Osteoblast (primary cell): ENCODE measurements around the gene TCF15. TPM values are rescaled to one million over a fixed set of nuclear protein-coding genes. Genes with fewer than 3 reads are reported as not detected.
A peak's percentile ranks its signal among the peaks of the same experiment; 100 is the strongest.

Source experiments
- DNase-seq: peaks from one replicate; pipeline ENCODE4 v3.0.0; 2011; ENCODE audit warnings: low spot score, mixed read lengths; ENCODE audit not compliant: insufficient read length; ENCODE audit errors: missing footprints
- H2AFZ ChIP-seq: 2 replicates; pipeline ENCODE4 v1.6.0; 2011; ENCODE audit warnings: mild to moderate bottlenecking, low read length
- H3K27ac ChIP-seq: 2 replicates; pipeline ENCODE4 v1.5.1; 2011; ENCODE audit warnings: mild to moderate bottlenecking, low read depth, low read length, moderate library complexity
- H3K27me3 ChIP-seq: 2 replicates; pipeline ENCODE4 v1.6.0; 2012; ENCODE audit warnings: mild to moderate bottlenecking, control low read depth, inconsistent platforms, low read length, moderate library complexity; ENCODE audit not compliant: insufficient read depth
- H3K36me3 ChIP-seq: 2 replicates; pipeline ENCODE4 v1.5.1; 2011; ENCODE audit warnings: mild to moderate bottlenecking, low read length, control low read depth, moderate library complexity; ENCODE audit not compliant: insufficient read depth
- H3K4me1 ChIP-seq: 2 replicates; pipeline ENCODE4 v1.5.1; 2011; ENCODE audit warnings: mild to moderate bottlenecking, low read length, control low read depth, moderate library complexity; ENCODE audit not compliant: insufficient read depth
- H3K4me2 ChIP-seq: 2 replicates; pipeline ENCODE4 v1.6.0; 2011; ENCODE audit warnings: mild to moderate bottlenecking, low read length; ENCODE audit not compliant: insufficient read depth
- H3K4me3 ChIP-seq: fragments of 200-600 bp; sonication (generic); 3 replicates; pipeline ENCODE4 v1.5.1; 2012; ENCODE audit warnings: mild to moderate bottlenecking, low read length, inconsistent platforms; ENCODE audit not compliant: insufficient read depth
- H3K79me2 ChIP-seq: 2 replicates; pipeline ENCODE4 v1.6.0; 2012; ENCODE audit warnings: mild to moderate bottlenecking, low read length, control low read depth, inconsistent platforms; ENCODE audit not compliant: insufficient read depth
- H3K9me3 ChIP-seq: 2 replicates; pipeline ENCODE4 v1.5.1; 2011; ENCODE audit warnings: low read depth, low read length, control low read depth
- H4K20me1 ChIP-seq: 2 replicates; pipeline ENCODE4 v1.6.0; 2012; ENCODE audit warnings: mild to moderate bottlenecking, low read length, control low read depth; ENCODE audit not compliant: insufficient read depth
- total RNA-seq: library from RNA; depleted of rRNA; stranded (reverse); fragments of >200 nt; gene quantifications from 2 replicates; pipeline ENCODE4 v1.2.3, GENCODE V29; 2012
- TF ChIP-seq, protein P1 (sequence below): IDR thresholded peaks from 2 replicates; pipeline ENCODE4 v1.5.1; 2011; ENCODE audit warnings: mild to moderate bottlenecking, low read depth, low read length, moderate library complexity; ENCODE audit errors: extremely low read depth

Gene TCF15
- total RNA-seq, 1 donor = not detected

GRCh38 chr20:617934-618690 is 8.0 kb upstream of the TCF15 start:
- H4K20me1 ChIP-seq = peaks cover 2% of the 10 kb centered on the region
- H3K4me3 ChIP-seq = no peak overlapping the region
- peaks cover 4% of the 10 kb centered on the region for H3K9me3 ChIP-seq
- TF ChIP-seq, protein P1, sequence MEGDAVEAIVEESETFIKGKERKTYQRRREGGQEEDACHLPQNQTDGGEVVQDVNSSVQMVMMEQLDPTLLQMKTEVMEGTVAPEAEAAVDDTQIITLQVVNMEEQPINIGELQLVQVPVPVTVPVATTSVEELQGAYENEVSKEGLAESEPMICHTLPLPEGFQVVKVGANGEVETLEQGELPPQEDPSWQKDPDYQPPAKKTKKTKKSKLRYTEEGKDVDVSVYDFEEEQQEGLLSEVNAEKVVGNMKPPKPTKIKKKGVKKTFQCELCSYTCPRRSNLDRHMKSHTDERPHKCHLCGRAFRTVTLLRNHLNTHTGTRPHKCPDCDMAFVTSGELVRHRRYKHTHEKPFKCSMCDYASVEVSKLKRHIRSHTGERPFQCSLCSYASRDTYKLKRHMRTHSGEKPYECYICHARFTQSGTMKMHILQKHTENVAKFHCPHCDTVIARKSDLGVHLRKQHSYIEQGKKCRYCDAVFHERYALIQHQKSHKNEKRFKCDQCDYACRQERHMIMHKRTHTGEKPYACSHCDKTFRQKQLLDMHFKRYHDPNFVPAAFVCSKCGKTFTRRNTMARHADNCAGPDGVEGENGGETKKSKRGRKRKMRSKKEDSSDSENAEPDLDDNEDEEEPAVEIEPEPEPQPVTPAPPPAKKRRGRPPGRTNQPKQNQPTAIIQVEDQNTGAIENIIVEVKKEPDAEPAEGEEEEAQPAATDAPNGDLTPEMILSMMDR = no peak
- H3K4me2 ChIP-seq = no peak overlapping the region
- H3K4me1 ChIP-seq = no peaks in the 10 kb centered on the region
- no peaks in the 10 kb centered on the region for H3K36me3 ChIP-seq
- H3K27me3 ChIP-seq = peaks cover 11% of the 10 kb centered on the region
- DNase-seq = no peak
- no peak overlapping the region for H3K27ac ChIP-seq
- no peaks in the 10 kb centered on the region for H3K79me2 ChIP-seq
- no peak overlapping the region for H2AFZ ChIP-seq

- Histone ChIP-seq H3K79me2 (no peaks in the 10 kb centered on the region), H3K36me3 (no peaks in the 10 kb centered on the region), H4K20me1 (no peaks in the 10 kb centered on the region), H3K4me3 (no peak overlapping the region), H3K9me3 (peaks cover 4% of the 10 kb centered on the region), H3K4me1 (no peaks in the 10 kb centered on the region), H3K4me2 (no peak overlapping the region), H3K27me3 (peaks cover 32% of the 10 kb centered on the region), H2AFZ (no peak overlapping the region), H3K27ac (no peak overlapping the region)
- DNase-seq = no peak
- TF ChIP-seq, protein P1 = no peak
These were observed 5.4 kb upstream of the TCF15 start for GRCh38 chr20:615514-615913.

- no peak overlapping the region for H3K4me3 ChIP-seq
- H3K4me2 ChIP-seq = no peak overlapping the region
- H3K4me1 ChIP-seq = no peaks in the 10 kb centered on the region
- H4K20me1 ChIP-seq = no peaks in the 10 kb centered on the region
- H3K27me3 ChIP-seq = peaks cover 59% of the 10 kb centered on the region
- H3K27ac ChIP-seq = no peak overlapping the region
- H3K9me3 ChIP-seq = no peaks in the 10 kb centered on the region
- TF ChIP-seq, protein P1 = no peak
- no peaks in the 10 kb centered on the region for H3K36me3 ChIP-seq
- H3K79me2 ChIP-seq = no peaks in the 10 kb centered on the region
- no peak overlapping the region for H2AFZ ChIP-seq
- DNase-seq = no peak
These were observed 1.7 kb upstream of the TCF15 start for GRCh38 chr20:611843-612185.

DNA sequence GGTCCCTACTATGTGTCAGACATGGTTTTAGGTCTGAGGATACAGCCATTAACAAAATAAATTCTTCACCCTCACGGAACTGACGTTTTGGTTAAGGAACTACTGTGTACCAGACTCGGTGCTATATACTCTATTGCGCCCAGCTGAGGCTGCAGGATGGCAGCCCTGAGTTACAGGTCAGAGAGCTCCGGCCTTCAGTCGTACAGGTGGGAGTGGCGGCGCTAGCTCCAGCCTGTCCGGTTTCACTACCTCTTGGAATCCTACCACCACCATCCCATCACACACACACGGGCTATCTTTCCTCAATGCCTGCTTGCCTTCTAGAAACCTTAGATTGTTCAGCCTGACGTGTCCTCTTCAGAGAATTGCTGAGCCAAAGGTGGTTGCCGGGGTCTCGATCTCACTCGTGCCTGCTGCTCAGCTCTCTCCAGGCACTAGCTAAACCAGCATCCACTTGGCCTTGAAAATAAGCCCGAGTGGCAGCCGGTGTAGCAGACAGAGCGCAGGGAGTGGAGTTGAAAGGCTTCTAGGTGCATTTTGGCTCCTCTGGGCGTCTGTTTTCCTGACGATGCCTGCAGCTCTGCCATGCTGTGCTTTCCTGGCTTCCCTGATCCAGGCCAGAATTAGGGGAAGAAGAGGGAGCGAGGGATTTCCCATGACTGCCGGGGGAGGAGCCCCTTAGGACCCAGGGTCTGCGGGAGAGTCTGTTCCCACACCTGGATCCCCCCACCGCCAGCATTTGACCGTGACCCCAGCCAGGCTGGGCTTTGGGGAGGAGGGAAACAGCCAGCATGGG is 1.1 kb upstream of the TCF15 start:
- no peak overlapping the region for H3K4me2 ChIP-seq
- DNase-seq = peak; percentile 84
- no peaks in the 10 kb centered on the region for H3K79me2 ChIP-seq
- TF ChIP-seq, protein P1 = no peak
- H3K9me3 ChIP-seq = no peaks in the 10 kb centered on the region
- no peaks in the 10 kb centered on the region for H4K20me1 ChIP-seq
- no peak overlapping the region for H3K27ac ChIP-seq
- peaks cover 59% of the 10 kb centered on the region for H3K27me3 ChIP-seq
- H3K4me1 ChIP-seq = no peaks in the 10 kb centered on the region
- H3K36me3 ChIP-seq = no peaks in the 10 kb centered on the region
- H3K4me3 ChIP-seq = no peak overlapping the region
- H2AFZ ChIP-seq = no peak overlapping the region
